Karpas-422 (cell line): Measurements from ENCODE around the gene GPR173. TPM values are rescaled to one million over a fixed set of nuclear protein-coding genes. Genes with fewer than 3 reads are reported as not detected.

ENCODE experiments used
- DNase-seq: peaks from one replicate; pipeline ENCODE4 v3.0.0-alpha.2; 2015
- H2AFZ ChIP-seq: fragments of 200-600 bp; sonication (generic); 2 replicates; pipeline ENCODE4 v1.6.1; 2014; ENCODE audit warnings: antibody characterized with exemption, low read length, mixed read lengths
- H3K27ac ChIP-seq: fragments of 200-600 bp; sonication (generic); 2 replicates; pipeline ENCODE4 v1.5.1; 2014; ENCODE audit warnings: mild to moderate bottlenecking, low read length, moderate library complexity
- H3K27me3 ChIP-seq: fragments of 200-600 bp; sonication (generic); 2 replicates; pipeline ENCODE4 v1.6.1; 2014; ENCODE audit warnings: low read length, mixed read lengths
- H3K36me3 ChIP-seq: fragments of 200-600 bp; sonication (generic); 2 replicates; pipeline ENCODE4 v1.6.1; 2014; ENCODE audit warnings: low read length, mixed read lengths; ENCODE audit not compliant: insufficient read depth
- H3K4me1 ChIP-seq: fragments of 200-600 bp; sonication (generic); 2 replicates; pipeline ENCODE4 v1.6.1; 2014; ENCODE audit warnings: mild to moderate bottlenecking, low read length, mixed read lengths
- H3K4me2 ChIP-seq: fragments of 200-600 bp; sonication (generic); 2 replicates; pipeline ENCODE4 v1.6.1; 2014; ENCODE audit warnings: low read length, low read depth, mild to moderate bottlenecking; ENCODE audit not compliant: poor library complexity, severe bottlenecking
- H3K4me3 ChIP-seq: fragments of 200-600 bp; sonication (generic); 2 replicates; pipeline ENCODE4 v1.5.1; 2014; ENCODE audit warnings: mild to moderate bottlenecking, antibody characterized with exemption, low read length, mixed read lengths
- H3K79me2 ChIP-seq: fragments of 200-600 bp; sonication (generic); 2 replicates; pipeline ENCODE4 v1.6.1; 2014; ENCODE audit warnings: mild to moderate bottlenecking, low read length, mixed read lengths
- H3K9ac ChIP-seq: fragments of 200-600 bp; sonication (generic); 2 replicates; pipeline ENCODE4 v1.6.0; 2014; ENCODE audit warnings: low read length
- H3K9me2 ChIP-seq: fragments of 200-600 bp; sonication (generic), shearing (Covaris generic); replicated peaks from 2 replicates; pipeline ENCODE4 v1.6.0; 2014; ENCODE audit warnings: mild to moderate bottlenecking, low read length, moderate library complexity; ENCODE audit not compliant: insufficient read depth
- H3K9me3 ChIP-seq: fragments of 300-700, 200-600 bp; sonication (generic); 2 replicates; pipeline ENCODE4 v1.6.1; 2014; ENCODE audit warnings: low read length, mixed read lengths
- H4K20me1 ChIP-seq: fragments of 200-600 bp; sonication (generic); 2 replicates; pipeline ENCODE4 v1.6.1; 2014; ENCODE audit warnings: mild to moderate bottlenecking, antibody characterized with exemption, low read length, low read depth; ENCODE audit not compliant: insufficient read depth
- total RNA-seq: library from RNA; depleted of rRNA; stranded (reverse); fragments of >200 nt; shearing (Covaris generic); gene quantifications from 2 replicates; pipeline ENCODE4 v1.2.3, GENCODE V29; 2014; ENCODE audit warnings: low replicate concordance; rRNA removed

Gene GPR173, protein sequence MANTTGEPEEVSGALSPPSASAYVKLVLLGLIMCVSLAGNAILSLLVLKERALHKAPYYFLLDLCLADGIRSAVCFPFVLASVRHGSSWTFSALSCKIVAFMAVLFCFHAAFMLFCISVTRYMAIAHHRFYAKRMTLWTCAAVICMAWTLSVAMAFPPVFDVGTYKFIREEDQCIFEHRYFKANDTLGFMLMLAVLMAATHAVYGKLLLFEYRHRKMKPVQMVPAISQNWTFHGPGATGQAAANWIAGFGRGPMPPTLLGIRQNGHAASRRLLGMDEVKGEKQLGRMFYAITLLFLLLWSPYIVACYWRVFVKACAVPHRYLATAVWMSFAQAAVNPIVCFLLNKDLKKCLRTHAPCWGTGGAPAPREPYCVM
- total RNA-seq, result 0.36 and 0.71 TPM in 2 replicates

DNA sequence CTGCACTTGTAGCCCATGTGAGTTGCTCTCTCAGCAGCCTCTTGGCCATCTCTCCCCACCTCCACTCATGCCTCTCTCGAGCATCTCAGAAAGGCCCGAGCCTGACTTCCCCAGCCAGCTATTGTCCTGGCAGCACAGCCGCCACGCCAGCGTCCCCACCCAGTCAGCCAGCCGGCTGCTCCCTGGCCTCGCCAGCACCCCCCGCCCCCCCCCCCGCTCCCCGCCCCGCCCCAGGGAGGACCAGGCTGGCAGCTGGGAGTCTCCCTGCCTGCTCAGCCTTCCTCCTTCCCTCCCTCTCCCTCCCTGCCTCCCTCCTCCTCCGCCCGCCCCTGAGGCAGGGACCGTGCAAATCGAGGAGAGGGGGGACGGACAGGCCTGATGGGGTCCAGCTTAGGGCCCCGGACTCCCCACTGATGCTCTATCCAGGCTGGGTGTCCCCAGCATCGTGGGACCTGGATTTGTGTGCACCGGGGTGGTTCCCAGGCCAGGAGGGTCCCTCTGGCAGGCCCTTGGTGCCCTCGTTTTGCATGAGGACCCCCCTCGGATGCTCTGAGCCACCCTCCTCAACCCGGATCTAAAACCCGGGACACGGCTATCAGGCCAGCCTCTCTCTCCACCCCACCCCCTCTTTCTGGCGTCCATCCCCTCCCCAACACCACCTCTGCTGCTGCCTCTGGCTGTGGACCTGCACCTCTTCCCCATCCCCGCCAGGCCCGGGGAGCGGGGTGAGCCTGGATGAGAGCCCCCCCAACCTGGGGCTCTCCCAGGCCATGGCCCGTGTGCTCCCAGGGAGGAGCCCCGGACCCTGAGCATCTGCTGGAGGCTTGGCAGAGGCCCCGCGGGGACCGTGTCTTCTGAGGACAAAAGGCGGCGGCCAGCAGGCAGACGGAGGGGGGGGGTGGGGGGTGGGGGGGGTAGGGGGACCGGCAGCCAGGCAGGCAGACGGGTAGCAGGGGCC is at the start of gene GPR173:
GPR173 (plus strand) TSS at position 621 of the 958 bp plus-strand sequence. CDS start 27,833 bp downstream, outside the sequence.
- Histone ChIP-seq H3K4me1 (no peaks in the 10 kb centered on the region), H3K4me3 (no peak within 1 kb of the TSS), H3K27me3 (no peaks in the 10 kb centered on the region), H3K9me2 (no peaks in the 10 kb centered on the region), H3K79me2 (no peaks in the 10 kb centered on the region), H4K20me1 (no peaks in the 10 kb centered on the region), H2AFZ (no peak within 1 kb of the TSS), H3K36me3 (no peaks in the 10 kb centered on the region), H3K4me2 (no peak within 1 kb of the TSS), H3K9ac (no peak within 1 kb of the TSS), H3K9me3 (no peaks in the 10 kb centered on the region), H3K27ac (no peak within 1 kb of the TSS)
- DNase-seq, result no peak

DNA sequence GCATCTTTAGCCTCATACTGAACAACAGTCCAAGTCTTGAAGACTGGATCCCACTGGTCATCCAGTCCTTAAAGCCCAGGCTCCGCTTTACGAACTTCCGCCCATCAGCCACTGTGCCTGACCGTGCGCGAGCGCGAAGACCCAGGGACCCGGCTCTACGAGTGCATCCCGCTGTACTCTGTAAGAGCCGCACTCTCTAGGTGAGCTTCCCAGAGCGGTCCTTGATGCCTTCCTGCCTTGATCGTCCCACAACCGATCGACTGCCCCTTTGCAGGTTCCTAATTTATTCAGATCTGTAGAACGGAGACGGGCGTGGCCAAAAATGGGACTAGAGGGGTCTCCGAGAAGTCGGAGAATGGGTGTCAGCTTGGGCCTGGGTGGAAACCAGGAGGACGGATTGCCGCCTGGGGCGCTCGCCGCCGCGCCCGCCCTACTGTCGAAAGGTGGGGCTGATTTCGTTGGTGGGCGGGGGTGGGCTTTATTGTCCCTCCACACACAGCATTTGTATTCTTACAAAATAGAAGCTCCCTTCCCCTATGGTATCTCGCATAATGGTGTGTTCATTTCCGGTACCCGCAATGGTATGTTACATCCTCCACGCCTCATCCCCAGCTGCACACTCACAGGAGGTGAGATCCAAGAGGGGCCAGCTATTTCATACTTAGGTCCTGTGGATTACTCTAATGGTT is 48.0 kb upstream of the GPR173 start:
- H3K27me3 ChIP-seq, result no peaks in the 10 kb centered on the region

DNA sequence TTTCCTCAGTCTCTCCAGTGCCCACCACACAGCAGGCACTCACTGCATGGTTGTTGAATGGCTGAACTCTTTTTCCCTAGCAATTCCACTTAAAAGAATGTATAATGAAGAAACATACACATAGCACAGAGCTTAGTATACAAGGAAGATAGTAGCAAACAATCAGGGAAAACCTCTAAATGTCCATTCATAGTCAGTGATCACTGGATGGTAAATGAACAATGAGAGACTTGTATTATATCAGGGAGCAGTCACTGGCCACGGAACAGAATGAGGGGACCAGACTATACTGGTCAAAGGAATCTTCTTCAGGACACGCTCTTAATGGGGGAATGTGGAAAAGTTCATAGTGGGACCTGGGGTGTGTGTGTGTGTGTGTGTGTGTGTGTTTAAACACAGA is 46.6 kb upstream of the GPR173 start:
- H3K9me3 ChIP-seq, result no peaks in the 10 kb centered on the region
- H3K4me3 ChIP-seq, result no peak overlapping the region
- H3K36me3 ChIP-seq, result no peaks in the 10 kb centered on the region
- H3K4me2 ChIP-seq, result no peak overlapping the region
- no peak overlapping the region for H3K27ac ChIP-seq
- H2AFZ ChIP-seq, result no peak overlapping the region
- no peak for DNase-seq
- H4K20me1 ChIP-seq, result no peaks in the 10 kb centered on the region
- no peaks in the 10 kb centered on the region for H3K27me3 ChIP-seq
- H3K4me1 ChIP-seq, result no peaks in the 10 kb centered on the region
- H3K79me2 ChIP-seq, result no peaks in the 10 kb centered on the region
- no peaks in the 10 kb centered on the region for H3K9me2 ChIP-seq
- no peak overlapping the region for H3K9ac ChIP-seq

More for the DNA sequence above, 48.0 kb upstream of the GPR173 start:
- Histone ChIP-seq H3K36me3 (no peaks in the 10 kb centered on the region), H3K9me2 (no peaks in the 10 kb centered on the region), H3K9ac (no peak overlapping the region), H3K27ac (no peak overlapping the region), H3K4me2 (no peak overlapping the region), H3K4me3 (no peak overlapping the region), H4K20me1 (no peaks in the 10 kb centered on the region), H3K4me1 (peaks cover 7% of the 10 kb centered on the region), H3K9me3 (no peaks in the 10 kb centered on the region), H2AFZ (no peak overlapping the region), H3K79me2 (no peaks in the 10 kb centered on the region)
- no peak for DNase-seq

DNA sequence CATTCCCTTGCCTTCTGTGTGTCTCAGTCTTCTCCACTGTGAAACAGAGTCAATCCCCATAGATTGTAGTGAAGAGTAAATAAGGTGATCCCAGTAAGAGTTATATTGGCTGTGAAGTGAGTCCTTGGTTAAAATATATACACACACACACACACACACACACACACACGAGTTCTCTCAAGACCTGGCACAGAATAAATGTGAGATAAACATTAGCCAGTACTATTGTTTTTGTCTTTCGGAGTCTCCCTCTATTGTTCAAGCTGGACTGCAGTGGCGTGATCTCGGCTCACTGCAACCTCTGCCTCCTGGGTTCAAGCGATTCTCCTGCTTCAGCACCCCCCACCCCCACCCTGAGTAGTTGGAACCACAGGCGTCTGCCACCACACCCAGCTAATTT is 45.5 kb upstream of the GPR173 start:
- H3K9me3 ChIP-seq, result no peaks in the 10 kb centered on the region
- no peaks in the 10 kb centered on the region for H3K27me3 ChIP-seq
- H3K9ac ChIP-seq, result no peak overlapping the region
- no peaks in the 10 kb centered on the region for H3K79me2 ChIP-seq
- no peak overlapping the region for H3K4me2 ChIP-seq
- H3K9me2 ChIP-seq, result no peaks in the 10 kb centered on the region
- no peaks in the 10 kb centered on the region for H3K4me1 ChIP-seq
- no peaks in the 10 kb centered on the region for H4K20me1 ChIP-seq
- H3K36me3 ChIP-seq, result no peaks in the 10 kb centered on the region
- H3K4me3 ChIP-seq, result no peak overlapping the region
- no peak overlapping the region for H3K27ac ChIP-seq
- no peak for DNase-seq
- H2AFZ ChIP-seq, result no peak overlapping the region

DNA sequence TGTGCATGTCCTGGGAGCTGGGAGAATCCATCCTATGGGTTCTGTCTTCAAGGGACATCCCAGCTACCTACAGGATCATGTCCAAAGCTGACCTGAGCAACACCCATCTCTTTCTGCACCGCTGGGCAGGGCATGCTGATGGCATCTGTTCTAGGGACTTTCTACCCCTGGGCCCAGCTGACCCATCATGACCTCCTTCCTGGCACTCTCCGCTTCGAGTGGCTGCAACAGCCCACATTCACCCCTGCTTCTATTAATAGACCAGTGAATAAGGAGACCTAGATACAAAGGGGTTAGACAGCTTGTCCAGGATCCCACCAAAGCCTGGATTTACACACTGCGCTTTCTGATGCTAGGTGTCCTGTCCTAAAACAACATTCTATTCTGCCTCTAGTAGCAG is 44.6 kb upstream of the GPR173 start:
- Histone ChIP-seq H3K36me3 (no peaks in the 10 kb centered on the region), H4K20me1 (no peaks in the 10 kb centered on the region), H3K9ac (no peak overlapping the region), H3K9me3 (no peaks in the 10 kb centered on the region), H3K4me2 (no peak overlapping the region), H3K4me3 (no peak overlapping the region), H3K79me2 (no peaks in the 10 kb centered on the region), H3K4me1 (no peaks in the 10 kb centered on the region), H3K9me2 (no peaks in the 10 kb centered on the region), H3K27me3 (no peaks in the 10 kb centered on the region), H2AFZ (no peak overlapping the region), H3K27ac (no peak overlapping the region)
- DNase-seq, result no peak

DNA sequence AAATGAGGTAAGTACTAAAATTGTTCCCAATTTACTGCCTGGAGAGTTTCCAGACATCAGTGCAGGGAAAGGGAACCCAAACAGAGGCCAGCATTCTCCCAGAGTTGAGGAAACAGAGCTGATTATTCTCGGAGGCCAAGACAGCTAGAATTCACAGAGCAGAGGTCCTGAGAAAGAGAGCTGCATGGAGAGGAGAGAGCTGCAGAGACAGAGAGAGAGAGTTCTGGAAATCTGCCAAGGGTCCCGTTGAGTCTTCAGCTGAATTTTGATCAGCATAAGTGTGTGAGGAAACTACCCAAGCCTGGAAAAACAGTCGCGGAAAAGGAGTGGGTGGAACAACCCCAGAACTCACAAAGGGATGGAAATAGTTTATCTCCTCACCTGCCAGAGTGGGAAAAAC is 43.8 kb upstream of the GPR173 start:
- H3K4me1 ChIP-seq, result no peaks in the 10 kb centered on the region
- H4K20me1 ChIP-seq, result no peaks in the 10 kb centered on the region
- no peaks in the 10 kb centered on the region for H3K9me3 ChIP-seq
- no peak overlapping the region for H3K4me3 ChIP-seq
- no peaks in the 10 kb centered on the region for H3K36me3 ChIP-seq
- no peaks in the 10 kb centered on the region for H3K9me2 ChIP-seq
- H3K4me2 ChIP-seq, result no peak overlapping the region
- no peaks in the 10 kb centered on the region for H3K79me2 ChIP-seq
- no peak overlapping the region for H3K9ac ChIP-seq
- no peak overlapping the region for H2AFZ ChIP-seq
- H3K27me3 ChIP-seq, result no peaks in the 10 kb centered on the region
- DNase-seq, result no peak
- H3K27ac ChIP-seq, result no peak overlapping the region

DNA sequence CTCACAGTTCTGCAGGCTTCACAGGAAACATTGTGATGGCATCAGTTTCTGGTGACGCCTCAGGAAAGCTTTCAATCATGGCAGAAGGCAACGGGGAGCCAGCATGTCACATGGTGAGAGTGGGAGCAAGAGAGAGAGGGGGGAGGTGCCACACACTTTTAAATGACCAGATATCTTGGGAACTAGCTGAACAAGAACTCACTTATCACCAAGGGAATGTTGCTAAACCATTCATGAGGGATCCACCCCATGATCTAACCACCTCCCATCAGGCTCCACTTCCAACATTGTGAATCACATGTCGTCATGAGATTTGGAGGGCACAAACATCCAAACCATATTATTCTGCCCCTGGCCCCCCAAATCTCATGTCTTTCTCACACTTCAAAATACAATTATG is 43.3 kb upstream of the GPR173 start:
- no peak overlapping the region for H3K4me2 ChIP-seq
- H2AFZ ChIP-seq, result no peak overlapping the region

DNA sequence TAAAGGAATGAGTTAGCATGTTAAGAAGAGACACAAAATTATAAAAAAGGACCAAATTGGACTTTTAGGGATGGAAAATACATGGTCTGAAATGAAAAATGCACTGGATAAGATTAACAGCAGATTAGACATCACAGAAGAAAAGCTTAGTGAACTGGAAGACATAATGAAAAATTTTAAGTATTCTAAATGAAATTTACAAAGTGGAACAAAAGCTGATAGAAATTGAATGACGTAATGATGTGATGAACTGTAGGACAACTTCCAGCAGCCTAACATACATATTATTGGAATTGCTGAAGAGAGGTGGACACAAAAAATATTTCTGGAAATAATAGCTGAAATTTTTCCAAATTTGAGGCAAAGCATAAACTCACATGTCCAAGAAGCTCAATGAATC is 39.6 kb upstream of the GPR173 start:
- Histone ChIP-seq H3K9me3 (no peaks in the 10 kb centered on the region), H3K27me3 (no peaks in the 10 kb centered on the region), H3K4me3 (no peak overlapping the region), H3K4me1 (peaks cover under 1% of the 10 kb centered on the region; the same call in 1 of the 2 replicates), H3K79me2 (no peaks in the 10 kb centered on the region), H3K36me3 (no peaks in the 10 kb centered on the region), H4K20me1 (no peaks in the 10 kb centered on the region), H3K9me2 (no peaks in the 10 kb centered on the region), H3K9ac (no peak overlapping the region), H3K4me2 (no peak overlapping the region), H2AFZ (no peak overlapping the region), H3K27ac (no peak overlapping the region)
- no peak for DNase-seq

More for the DNA sequence above, 43.3 kb upstream of the GPR173 start:
- no peak overlapping the region for H3K9ac ChIP-seq
- no peaks in the 10 kb centered on the region for H3K4me1 ChIP-seq
- H3K79me2 ChIP-seq, result no peaks in the 10 kb centered on the region
- H3K9me2 ChIP-seq, result no peaks in the 10 kb centered on the region
- H3K9me3 ChIP-seq, result no peaks in the 10 kb centered on the region
- H4K20me1 ChIP-seq, result no peaks in the 10 kb centered on the region
- H3K36me3 ChIP-seq, result no peaks in the 10 kb centered on the region
- no peak for DNase-seq
- H3K27me3 ChIP-seq, result no peaks in the 10 kb centered on the region
- no peak overlapping the region for H3K27ac ChIP-seq
- H3K4me3 ChIP-seq, result no peak overlapping the region
